Upper lobe of right lung (tissue), 1 donor: ENCODE measurements around the gene ALCAM. TPM values are rescaled to one million over a fixed set of nuclear protein-coding genes. Genes with fewer than 3 reads are reported as not detected.

Experiments used
- ATAC-seq: fragments of 200-7000 bp; cut with Tn5 transposase; one replicate; pipeline ENCODE4 v1.9.1; 2020; ENCODE audit warnings: mild to moderate bottlenecking, moderate library complexity
- DNase-seq: peaks from one replicate; pipeline ENCODE4 v3.0.0-alpha.2; 2020
- H3K27ac ChIP-seq: fragments of 200-600 bp; one replicate; pipeline ENCODE4 v1.8.0; 2022
- H3K27me3 ChIP-seq: fragments of 200-600 bp; one replicate; pipeline ENCODE4 v1.8.0; 2022; ENCODE audit warnings: mild to moderate bottlenecking
- H3K36me3 ChIP-seq: fragments of 200-600 bp; one replicate; pipeline ENCODE4 v1.8.0; 2022
- H3K4me1 ChIP-seq: fragments of 200-600 bp; one replicate; pipeline ENCODE4 v1.8.0; 2022
- H3K4me3 ChIP-seq: fragments of 200-600 bp; one replicate; pipeline ENCODE4 v1.8.0; 2022; ENCODE audit warnings: mild to moderate bottlenecking
- H3K9me3 ChIP-seq: fragments of 200-600 bp; one replicate; pipeline ENCODE4 v1.8.0; 2022
- intact Hi-C: fragments of 100-400 bp; cut with DNase I; formaldehyde crosslinking; loops from one replicate; pipeline ENCODE4 v1.11.0; 2022
- total RNA-seq: library from RNA; stranded (reverse); fragmentation: NEBNext Ultra II Directional; extraction: Animal tissue kit (Norgen Biotek cat#: 25700); gene quantifications from one replicate; pipeline ENCODE4 v1.2.1, GENCODE V29; 2021
- TF ChIP-seq, protein P1 (sequence below): fragments of 200-600 bp; IDR thresholded peaks from one replicate; pipeline ENCODE4 v1.8.0; 2022; ENCODE audit warnings: antibody characterized with exemption
- donor health status: DM: no; HTN: yes; CAD: no; lungs with severe emphysema.

ALCAM gene
- total RNA-seq, 1 donor from 2014 or later, result 202 TPM

DNA sequence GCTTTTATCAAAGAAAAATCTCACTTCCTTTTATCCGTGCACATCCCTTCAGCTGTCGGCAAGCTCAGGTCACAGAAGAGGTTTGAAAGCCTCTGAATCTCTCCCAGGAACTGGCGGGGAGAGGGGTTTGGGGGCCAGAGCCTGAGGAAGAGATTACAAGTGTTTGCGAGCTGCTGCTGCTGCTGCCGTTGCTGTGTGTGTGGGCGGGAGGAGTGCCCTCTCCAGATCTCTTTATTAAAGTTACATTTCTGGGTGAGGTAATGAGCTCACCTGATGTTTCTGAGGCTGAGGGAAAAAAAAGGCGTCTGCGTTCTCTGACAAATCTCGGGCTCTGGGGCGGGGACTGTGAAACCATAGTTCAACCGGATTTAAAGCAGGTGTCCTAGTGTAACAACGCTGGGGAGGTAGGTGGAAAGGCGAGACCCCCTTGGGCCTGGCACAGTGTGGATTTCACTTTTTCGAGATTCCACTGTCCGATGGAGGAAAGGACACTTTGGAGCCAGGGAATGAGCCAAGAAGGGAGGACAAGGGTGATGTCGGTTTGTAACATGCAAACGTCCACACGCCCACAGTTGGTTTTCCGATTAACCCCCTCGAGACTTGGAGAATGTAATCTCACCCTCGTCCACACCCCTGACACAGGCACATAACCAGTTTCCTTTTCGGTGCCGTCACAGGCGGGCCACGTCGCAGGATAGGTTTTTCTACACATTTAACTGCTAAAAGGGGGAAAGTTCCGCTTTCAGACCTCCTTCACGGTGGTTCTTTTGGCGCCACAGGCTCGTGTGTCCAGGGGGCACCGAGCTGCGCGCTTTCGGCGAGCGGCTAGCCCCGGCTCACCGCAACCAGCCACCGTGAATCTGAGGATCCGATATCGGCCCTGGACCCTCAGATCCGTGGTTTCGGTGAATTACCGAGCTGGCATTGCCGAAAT lies 2.1 kb downstream of the ALCAM start:
- H3K36me3 ChIP-seq, result no peaks in the 10 kb centered on the region
- intact Hi-C loops, result no loop called here
- H3K4me3 ChIP-seq, result peak overlapping the region; percentile 59
- H3K27me3 ChIP-seq, result no peaks in the 10 kb centered on the region
- H3K9me3 ChIP-seq, result no peaks in the 10 kb centered on the region
- TF ChIP-seq, protein P1, sequence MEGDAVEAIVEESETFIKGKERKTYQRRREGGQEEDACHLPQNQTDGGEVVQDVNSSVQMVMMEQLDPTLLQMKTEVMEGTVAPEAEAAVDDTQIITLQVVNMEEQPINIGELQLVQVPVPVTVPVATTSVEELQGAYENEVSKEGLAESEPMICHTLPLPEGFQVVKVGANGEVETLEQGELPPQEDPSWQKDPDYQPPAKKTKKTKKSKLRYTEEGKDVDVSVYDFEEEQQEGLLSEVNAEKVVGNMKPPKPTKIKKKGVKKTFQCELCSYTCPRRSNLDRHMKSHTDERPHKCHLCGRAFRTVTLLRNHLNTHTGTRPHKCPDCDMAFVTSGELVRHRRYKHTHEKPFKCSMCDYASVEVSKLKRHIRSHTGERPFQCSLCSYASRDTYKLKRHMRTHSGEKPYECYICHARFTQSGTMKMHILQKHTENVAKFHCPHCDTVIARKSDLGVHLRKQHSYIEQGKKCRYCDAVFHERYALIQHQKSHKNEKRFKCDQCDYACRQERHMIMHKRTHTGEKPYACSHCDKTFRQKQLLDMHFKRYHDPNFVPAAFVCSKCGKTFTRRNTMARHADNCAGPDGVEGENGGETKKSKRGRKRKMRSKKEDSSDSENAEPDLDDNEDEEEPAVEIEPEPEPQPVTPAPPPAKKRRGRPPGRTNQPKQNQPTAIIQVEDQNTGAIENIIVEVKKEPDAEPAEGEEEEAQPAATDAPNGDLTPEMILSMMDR, result no peak
- ATAC-seq (peak; percentile 47), DNase-seq (peak; percentile 90)
- peak overlapping the region; percentile 84 for H3K27ac ChIP-seq
- peaks cover 8% of the 10 kb centered on the region for H3K4me1 ChIP-seq

DNA sequence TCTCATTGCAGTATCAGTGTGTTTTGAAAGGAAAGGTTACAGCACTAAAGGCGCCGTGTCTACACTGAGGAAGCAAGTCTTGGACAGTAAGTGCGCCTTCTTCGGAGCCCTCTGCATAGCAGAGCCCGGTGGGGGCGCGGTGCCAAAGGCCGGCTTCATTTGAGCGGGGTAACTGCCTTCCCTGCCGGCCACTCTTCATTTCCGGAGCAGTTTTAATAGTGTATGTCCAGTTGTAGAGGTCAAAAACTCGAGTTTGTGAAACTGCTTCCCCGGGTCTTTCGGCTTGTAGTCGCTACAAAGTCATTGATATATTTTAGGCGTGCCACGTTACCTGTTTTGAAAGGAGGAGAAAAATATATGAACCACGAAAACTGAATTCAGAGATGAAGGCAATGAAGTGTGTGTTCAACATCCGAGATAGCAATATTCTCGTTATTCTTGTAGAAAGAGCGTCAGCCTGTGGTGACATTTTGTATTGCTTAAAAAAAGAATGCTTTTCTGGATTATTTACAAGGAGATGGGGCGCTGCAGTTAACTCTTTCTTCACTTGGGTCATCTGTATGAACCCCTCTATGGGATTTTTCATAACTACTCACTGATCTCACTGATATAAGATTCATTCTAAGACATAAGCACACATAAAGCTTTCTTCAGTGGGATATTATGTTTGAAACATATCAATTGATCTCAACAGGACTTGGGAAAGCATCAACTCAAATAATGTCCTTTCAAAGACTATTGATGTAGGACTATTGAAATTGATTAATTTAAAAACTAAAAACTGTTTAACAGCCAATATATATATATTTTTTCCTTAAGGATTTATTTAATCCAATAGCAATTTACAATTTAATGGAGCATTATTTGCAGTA lies 3.0 kb downstream of the ALCAM start:
- TF ChIP-seq, protein P1, result peak; percentile 61
- intact Hi-C loops, result no loop called here
- DNase-seq (peak; percentile 87), ATAC-seq (peak; percentile 4)
- H3K4me3 ChIP-seq, result peak overlapping the region; percentile 59
- no peaks in the 10 kb centered on the region for H3K27me3 ChIP-seq
- no peaks in the 10 kb centered on the region for H3K9me3 ChIP-seq
- H3K27ac ChIP-seq, result peak overlapping the region; percentile 84
- H3K36me3 ChIP-seq, result no peaks in the 10 kb centered on the region
- peaks cover 8% of the 10 kb centered on the region for H3K4me1 ChIP-seq

DNA sequence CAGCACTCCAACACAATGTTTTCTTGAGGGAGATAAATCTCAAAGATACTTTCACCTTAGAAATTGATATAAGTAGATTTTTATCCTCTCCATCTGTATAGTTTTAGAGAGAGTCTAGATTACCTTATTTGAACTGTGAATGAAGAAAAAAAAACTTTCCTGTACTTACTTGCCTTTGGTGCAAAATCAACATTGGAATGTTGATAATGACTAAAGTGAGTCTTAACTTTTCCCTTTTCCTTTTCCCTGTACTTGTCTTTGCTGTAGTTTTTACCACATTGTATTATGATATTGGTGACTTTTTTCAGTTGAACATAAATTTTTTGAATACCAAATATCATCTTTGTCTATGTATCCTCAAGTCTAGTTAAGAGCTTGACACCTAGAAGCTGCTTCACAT lies 6.7 kb downstream of the ALCAM start:
- H3K36me3 ChIP-seq, result no peaks in the 10 kb centered on the region
- no peaks in the 10 kb centered on the region for H3K27me3 ChIP-seq
- H3K4me3 ChIP-seq, result no peak overlapping the region
- peaks cover 5% of the 10 kb centered on the region for H3K4me1 ChIP-seq
- intact Hi-C loops, result no loop called here
- ATAC-seq (no peak), DNase-seq (no peak)
- H3K9me3 ChIP-seq, result no peaks in the 10 kb centered on the region
- H3K27ac ChIP-seq, result no peak overlapping the region
- TF ChIP-seq, protein P1, result no peak

DNA sequence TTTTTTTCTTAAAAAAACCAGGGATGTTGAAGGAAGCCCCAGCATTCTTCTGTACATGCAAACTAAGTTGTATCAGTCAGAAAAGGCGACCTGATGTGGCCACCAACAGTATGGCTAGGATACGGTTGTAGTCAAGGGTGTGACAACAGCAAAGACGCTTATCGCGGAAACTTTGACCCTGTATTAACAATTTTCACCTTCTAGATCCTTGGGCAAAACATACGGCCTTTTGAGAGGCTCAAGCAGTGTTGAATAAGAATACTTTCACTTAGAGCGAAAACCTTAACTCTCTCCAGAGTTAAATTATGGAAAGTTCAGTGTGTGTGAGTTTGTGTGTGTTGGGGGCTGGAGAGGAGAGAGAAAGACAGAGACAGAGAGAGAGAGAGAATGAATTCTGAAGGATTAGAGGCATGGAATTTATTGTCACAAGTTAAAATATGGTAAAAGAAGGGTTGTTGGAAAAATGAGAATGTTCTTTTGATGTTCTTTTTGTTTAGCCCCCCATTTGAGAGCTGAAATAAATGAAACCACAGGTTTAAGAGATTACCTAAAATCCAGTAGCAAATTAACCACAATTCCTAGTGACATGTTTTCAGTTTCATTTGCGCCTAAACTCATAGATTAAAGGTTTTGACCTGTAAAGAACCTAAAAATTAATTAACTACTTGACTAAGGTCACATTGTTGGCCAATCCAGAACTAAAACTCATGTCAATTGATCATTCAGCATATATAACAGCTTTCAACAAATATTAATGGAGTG lies 9.2 kb downstream of the ALCAM start:
- Histone ChIP-seq H3K4me1 (no peaks in the 10 kb centered on the region), H3K27me3 (no peaks in the 10 kb centered on the region), H3K36me3 (no peaks in the 10 kb centered on the region), H3K4me3 (no peak overlapping the region), H3K27ac (no peak overlapping the region), H3K9me3 (no peaks in the 10 kb centered on the region)
- intact Hi-C loops, result no loop called here
- no peak for ATAC-seq
- no peak for DNase-seq
- TF ChIP-seq, protein P1, result no peak

DNA sequence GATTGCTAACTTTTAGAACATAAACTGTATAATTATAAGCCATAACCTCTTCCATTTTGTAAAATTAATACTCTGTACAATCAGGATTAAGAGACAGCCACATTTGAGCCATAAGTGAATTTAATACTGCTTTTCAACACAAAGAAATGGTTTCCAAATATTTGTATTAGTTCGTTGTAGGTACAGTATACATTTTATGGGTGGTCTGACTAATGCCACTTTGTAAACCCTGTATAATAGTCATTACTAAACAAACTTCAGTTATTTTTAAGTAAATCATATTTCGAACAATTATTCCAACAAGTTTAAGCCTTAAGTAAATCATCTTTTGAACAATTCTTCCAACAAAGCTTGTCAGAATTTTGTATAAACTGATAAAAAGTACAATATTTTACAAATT lies 11.0 kb downstream of the ALCAM start:
- no peaks in the 10 kb centered on the region for H3K27me3 ChIP-seq
- DNase-seq (no peak), ATAC-seq (no peak)
- no peak overlapping the region for H3K4me3 ChIP-seq
- intact Hi-C loops, result no loop called here
- H3K4me1 ChIP-seq, result no peaks in the 10 kb centered on the region
- no peaks in the 10 kb centered on the region for H3K36me3 ChIP-seq
- TF ChIP-seq, protein P1, result no peak
- no peak overlapping the region for H3K27ac ChIP-seq
- no peaks in the 10 kb centered on the region for H3K9me3 ChIP-seq
